ENCODE results near the gene UTF1.

Gene UTF1

GRCh38 chr10:133208466-133208865 is 21.6 kb upstream of the UTF1 start:
- TF ChIP-seq REST (IDR thresholded peaks at IDR 0.05; ENCODE audit: insufficient read depth in 1 of 2, low read depth in 2 of 2, low read length in 2 of 2) (no peak), FOXP2 (optimal IDR thresholded peaks at IDR 0.05; ENCODE audit: borderline replicate concordance, extremely low read depth, extremely low read length, insufficient read depth) (no peak), POLR2AphosphoS5 (IDR thresholded peaks at IDR 0.05; ENCODE audit: low read depth, low read length) (no peak), TAF1 (IDR thresholded peaks at IDR 0.05; ENCODE audit: borderline replicate concordance, insufficient read depth, low read length) (no peak), SIN3A (IDR thresholded peaks at IDR 0.05; ENCODE audit: borderline replicate concordance, insufficient read depth, low read length) (no peak)

- TF ChIP-seq REST (IDR thresholded peaks at IDR 0.05; ENCODE audit: insufficient read depth in 1 of 2, low read depth in 2 of 2, low read length in 2 of 2) (no peak), SIN3A (IDR thresholded peaks at IDR 0.05; ENCODE audit: borderline replicate concordance, insufficient read depth, low read length) (no peak), POLR2AphosphoS5 (IDR thresholded peaks at IDR 0.05; ENCODE audit: low read depth, low read length) (no peak), FOXP2 (optimal IDR thresholded peaks at IDR 0.05; ENCODE audit: borderline replicate concordance, extremely low read depth, extremely low read length, insufficient read depth) (no peak), TAF1 (IDR thresholded peaks at IDR 0.05; ENCODE audit: borderline replicate concordance, insufficient read depth, low read length) (no peak)
Measured at GRCh38 chr10:133209117-133209516, 20.9 kb upstream of the UTF1 start.

GRCh38 chr10:133209641-133210040 is 20.4 kb upstream of the UTF1 start:
- TF ChIP-seq POLR2AphosphoS5 (IDR thresholded peaks at IDR 0.05; ENCODE audit: low read depth, low read length) (no peak), SIN3A (IDR thresholded peaks at IDR 0.05; ENCODE audit: borderline replicate concordance, insufficient read depth, low read length) (no peak), REST (IDR thresholded peaks at IDR 0.05; ENCODE audit: insufficient read depth in 1 of 2, low read depth in 2 of 2, low read length in 2 of 2) (no peak), FOXP2 (optimal IDR thresholded peaks at IDR 0.05; ENCODE audit: borderline replicate concordance, extremely low read depth, extremely low read length, insufficient read depth) (no peak), TAF1 (IDR thresholded peaks at IDR 0.05; ENCODE audit: borderline replicate concordance, insufficient read depth, low read length) (no peak)

GRCh38 chr10:133210398-133211140 is 19.4 kb upstream of the UTF1 start:
- TF ChIP-seq FOXP2 (optimal IDR thresholded peaks at IDR 0.05; ENCODE audit: borderline replicate concordance, extremely low read depth, extremely low read length, insufficient read depth) = no peak
- no peak for TF ChIP-seq SIN3A (IDR thresholded peaks at IDR 0.05; ENCODE audit: borderline replicate concordance, insufficient read depth, low read length)
- no peak for TF ChIP-seq POLR2AphosphoS5 (IDR thresholded peaks at IDR 0.05; ENCODE audit: low read depth, low read length)
- no peak for TF ChIP-seq REST (IDR thresholded peaks at IDR 0.05; ENCODE audit: insufficient read depth in 1 of 2, low read depth in 2 of 2, low read length in 2 of 2)
- no peak for TF ChIP-seq TAF1 (IDR thresholded peaks at IDR 0.05; ENCODE audit: borderline replicate concordance, insufficient read depth, low read length)
